Prostate gland (tissue), 2 donors: ENCODE results near the gene IPMK.

Experiments used
- CTCF ChIP-seq, 4 experiments: fragments of 200-600 bp in 2 of 4; fragments of 450-650 bp in 2 of 4; sonication (generic) in 2 of 4; IDR thresholded peaks; 1 replicate in 3 of 4; 2 replicates in 1 of 4; pipeline ENCODE4 v1.5.1; 2016 to 2019; ENCODE audit warnings: antibody characterized with exemption in 4 of 4, mild to moderate bottlenecking in 2 of 4, moderate library complexity in 2 of 4
- POLR2A ChIP-seq: fragments of 450-650 bp; IDR thresholded peaks from one replicate; pipeline ENCODE4 v1.6.1; 2016; ENCODE audit warnings: antibody characterized with exemption, mild to moderate bottlenecking
- POLR2AphosphoS5 ChIP-seq: sonication (generic); formaldehyde crosslinking; IDR thresholded peaks from one replicate; pipeline ENCODE4 v1.6.1; 2017; ENCODE audit warnings: antibody characterized with exemption

- TF ChIP-seq CTCF (IDR thresholded peaks at IDR 0.05) (no peak), POLR2A (no peak), POLR2AphosphoS5 (no peak)
These were observed 87.0 kb downstream of the IPMK start for GRCh38 chr10:58180666-58181065.
